ENCODE measurements around the gene KRABD2.

The KRABD2 gene

GRCh38 chr17:8418471-8418870 is 42.0 kb upstream of the KRABD2 start:
- Histone ChIP-seq H4K20me1 (ENCODE audit: insufficient read depth) (no peaks in the 10 kb centered on the region), H3K9me3 (ENCODE audit: low read depth) (no peaks in the 10 kb centered on the region), H3K9me2 (ENCODE audit: insufficient read depth) (no peaks in the 10 kb centered on the region), H3K27me3 (replicated peaks; ENCODE audit: insufficient read depth) (no peaks in the 10 kb centered on the region), H3K36me3 (ENCODE audit: low read depth) (no peaks in the 10 kb centered on the region), H3K4me2 (ENCODE audit: unreplicated experiment) (no peak overlapping the region), H3K27ac (no peak overlapping the region), H2AFZ (no peak overlapping the region), H3K9ac (no peak overlapping the region), H3F3A (ENCODE audit: insufficient read depth) (peaks cover 20% of the 10 kb centered on the region), H3K79me2 (ENCODE audit: insufficient read depth) (no peaks in the 10 kb centered on the region), H3K4me1 (ENCODE audit: insufficient read depth) (peaks cover 8% of the 10 kb centered on the region), H3K4me3 (no peak overlapping the region)
- no peak for DNase-seq
- TF ChIP-seq EZH2phosphoT487 (IDR thresholded peaks at IDR 0.05; ENCODE audit: insufficient read depth, low read depth) (no peak), EZH2 (IDR thresholded peaks at IDR 0.05; ENCODE audit: insufficient read depth, poor library complexity, severe bottlenecking) (no peak)
- in situ Hi-C loops (cut with MboI): loop anchor here (10.0 kb wide), 1 partner anchor 336 kb away; the partner anchor contains the start of gene SPDYE4
- 36% methylated on average over 1 of the region's 1 CpG for WGBS, 2 experiments (ENCODE audit: low coverage in 1 of 2, low lambda C conversion rate in 2 of 2, missing lambda C conversion rate in 2 of 2)

GRCh38 chr17:8417806-8418205 is 41.3 kb upstream of the KRABD2 start:
- H3K9ac ChIP-seq: no peak overlapping the region
- no peaks in the 10 kb centered on the region for H3K9me3 ChIP-seq (ENCODE audit: low read depth)
- DNase-seq: no peak
- peaks cover 11% of the 10 kb centered on the region for H3K4me1 ChIP-seq (ENCODE audit: insufficient read depth)
- H3F3A ChIP-seq (ENCODE audit: insufficient read depth): peaks cover 20% of the 10 kb centered on the region
- H3K27ac ChIP-seq: no peak overlapping the region
- in situ Hi-C loops (cut with MboI): loop anchor here (10.0 kb wide), 1 partner anchor 337 kb away; the partner anchor contains the start of gene SPDYE4
- H3K4me2 ChIP-seq (ENCODE audit: unreplicated experiment): no peak overlapping the region
- H3K79me2 ChIP-seq (ENCODE audit: insufficient read depth): no peaks in the 10 kb centered on the region
- H3K36me3 ChIP-seq (ENCODE audit: low read depth): no peaks in the 10 kb centered on the region
- WGBS, 2 experiments (ENCODE audit: low coverage in 1 of 2, low lambda C conversion rate in 2 of 2, missing lambda C conversion rate in 2 of 2): 85% methylated on average over 4 of the region's 4 CpGs
- no peak overlapping the region for H2AFZ ChIP-seq
- TF ChIP-seq EZH2phosphoT487 (IDR thresholded peaks at IDR 0.05; ENCODE audit: insufficient read depth, low read depth): no peak
- no peak for TF ChIP-seq EZH2 (IDR thresholded peaks at IDR 0.05; ENCODE audit: insufficient read depth, poor library complexity, severe bottlenecking)
- no peaks in the 10 kb centered on the region for H3K27me3 ChIP-seq (replicated peaks; ENCODE audit: insufficient read depth)
- H4K20me1 ChIP-seq (ENCODE audit: insufficient read depth): no peaks in the 10 kb centered on the region
- no peaks in the 10 kb centered on the region for H3K9me2 ChIP-seq (ENCODE audit: insufficient read depth)
- H3K4me3 ChIP-seq: no peak overlapping the region

- H3K36me3 ChIP-seq (ENCODE audit: low read depth): no peaks in the 10 kb centered on the region
- no peak overlapping the region for H3K9ac ChIP-seq
- TF ChIP-seq EZH2phosphoT487 (IDR thresholded peaks at IDR 0.05; ENCODE audit: insufficient read depth, low read depth) (no peak), EZH2 (IDR thresholded peaks at IDR 0.05; ENCODE audit: insufficient read depth, poor library complexity, severe bottlenecking) (no peak)
- H3F3A ChIP-seq (ENCODE audit: insufficient read depth): peaks cover 6% of the 10 kb centered on the region; the same call in 1 of the 2 replicates
- no peaks in the 10 kb centered on the region for H4K20me1 ChIP-seq (ENCODE audit: insufficient read depth)
- no peaks in the 10 kb centered on the region for H3K9me3 ChIP-seq (ENCODE audit: low read depth)
- no peaks in the 10 kb centered on the region for H3K27me3 ChIP-seq (replicated peaks; ENCODE audit: insufficient read depth)
- in situ Hi-C loops (cut with MboI): loop anchor here (10.0 kb wide), 1 partner anchor 341 kb away; the partner anchor contains the start of gene SPDYE4
- H3K4me3 ChIP-seq: no peak overlapping the region
- H3K27ac ChIP-seq: no peak overlapping the region
- peaks cover 7% of the 10 kb centered on the region; the same call in 1 of the 2 replicates for H3K4me1 ChIP-seq (ENCODE audit: insufficient read depth)
- no peaks in the 10 kb centered on the region for H3K79me2 ChIP-seq (ENCODE audit: insufficient read depth)
- H3K4me2 ChIP-seq (ENCODE audit: unreplicated experiment): no peak overlapping the region
- no peak for DNase-seq
- no peak overlapping the region for H2AFZ ChIP-seq
- no peaks in the 10 kb centered on the region for H3K9me2 ChIP-seq (ENCODE audit: insufficient read depth)
Measured at GRCh38 chr17:8413938-8414337, 37.4 kb upstream of the KRABD2 start.

- TF ChIP-seq EZH2 (IDR thresholded peaks at IDR 0.05; ENCODE audit: insufficient read depth, poor library complexity, severe bottlenecking) (no peak), EZH2phosphoT487 (IDR thresholded peaks at IDR 0.05; ENCODE audit: insufficient read depth, low read depth) (no peak)
- H3K27me3 ChIP-seq (replicated peaks; ENCODE audit: insufficient read depth): no peaks in the 10 kb centered on the region
- H3K9ac ChIP-seq: no peak overlapping the region
- no peak overlapping the region for H3K27ac ChIP-seq
- H3K79me2 ChIP-seq (ENCODE audit: insufficient read depth): no peaks in the 10 kb centered on the region
- no peaks in the 10 kb centered on the region for H3K36me3 ChIP-seq (ENCODE audit: low read depth)
- H3K9me2 ChIP-seq (ENCODE audit: insufficient read depth): no peaks in the 10 kb centered on the region
- in situ Hi-C loops (cut with MboI): loop anchor here (10.0 kb wide), 1 partner anchor 341 kb away; the partner anchor contains the start of gene SPDYE4
- no peaks in the 10 kb centered on the region for H3K9me3 ChIP-seq (ENCODE audit: low read depth)
- no peaks in the 10 kb centered on the region for H4K20me1 ChIP-seq (ENCODE audit: insufficient read depth)
- H3K4me2 ChIP-seq (ENCODE audit: unreplicated experiment): no peak overlapping the region
- H3K4me1 ChIP-seq (ENCODE audit: insufficient read depth): peaks cover 7% of the 10 kb centered on the region; the same call in 1 of the 2 replicates
- 93 to 98% methylated on average over 4 of the region's 4 CpGs for WGBS, 2 experiments (ENCODE audit: low coverage in 1 of 2, low lambda C conversion rate in 2 of 2, missing lambda C conversion rate in 2 of 2)
- H3K4me3 ChIP-seq: no peak overlapping the region
- DNase-seq: no peak
- H2AFZ ChIP-seq: peak overlapping the region; percentile 47
- peaks cover 6% of the 10 kb centered on the region; the same call in 1 of the 2 replicates for H3F3A ChIP-seq (ENCODE audit: insufficient read depth)
Measured at GRCh38 chr17:8413328-8413727, 36.8 kb upstream of the KRABD2 start.
